Urothelium cell line (cell line): ENCODE data around the gene ZNF281.
"Not testable (repeated sequence)": the region's sequence is repeated elsewhere in the genome, so short reads cannot be mapped to it uniquely, and the experiment has no call there.

Source experiments
- DNase-seq: peaks from one replicate; pipeline ENCODE4 v3.0.0; 2011; ENCODE audit warnings: low spot score, mixed read lengths
- FAIRE-seq: peaks from 2 replicates; lab custom pipeline; 2011; peaks lifted over from hg19 to GRCh38; lab: Jason Lieb, UNC

Gene ZNF281

GRCh38 chr1:200432586-200432985 lies 22.8 kb upstream of the ZNF281 start:
- FAIRE-seq = no peak

GRCh38 chr1:200429221-200429751 lies 19.4 kb upstream of the ZNF281 start:
- FAIRE-seq (peak; percentile 69), DNase-seq (no peak)

More at GRCh38 chr1:200432586-200432985, 22.8 kb upstream of the ZNF281 start:
- DNase-seq = no peak

GRCh38 chr1:200428482-200429205 lies 18.8 kb upstream of the ZNF281 start:
- DNase-seq (no peak), FAIRE-seq (no peak)

GRCh38 chr1:200427744-200428143 lies 17.9 kb upstream of the ZNF281 start:
- no peak for FAIRE-seq
- DNase-seq = no peak

- DNase-seq (no peak), FAIRE-seq (no peak)
Observed at GRCh38 chr1:200426196-200426595, 16.4 kb upstream of the ZNF281 start.

GRCh38 chr1:200423235-200423634 lies 13.4 kb upstream of the ZNF281 start:
- FAIRE-seq = no peak
- DNase-seq = no peak

- DNase-seq = no peak
- FAIRE-seq = no peak
Observed at GRCh38 chr1:200422211-200422610, 12.4 kb upstream of the ZNF281 start.

- FAIRE-seq (no peak), DNase-seq (peak; percentile 68)
Observed at GRCh38 chr1:200415789-200416593, 6.2 kb upstream of the ZNF281 start.

GRCh38 chr1:200415227-200415626 lies 5.4 kb upstream of the ZNF281 start:
- FAIRE-seq = no peak

GRCh38 chr1:200414657-200415056 lies 4.8 kb upstream of the ZNF281 start:
- FAIRE-seq (no peak), DNase-seq (no peak)

More at GRCh38 chr1:200415227-200415626, 5.4 kb upstream of the ZNF281 start:
- no peak for DNase-seq

GRCh38 chr1:200413766-200414165 lies 3.9 kb upstream of the ZNF281 start:
- not testable (repeated sequence) for FAIRE-seq

GRCh38 chr1:200411406-200412257 lies 1.8 kb upstream of the ZNF281 start:
- FAIRE-seq (no peak), DNase-seq (no peak)

More at GRCh38 chr1:200413766-200414165, 3.9 kb upstream of the ZNF281 start:
- DNase-seq = not testable (repeated sequence)

- FAIRE-seq (no peak), DNase-seq (no peak)
Observed at GRCh38 chr1:200410566-200410878, 686 bp upstream of the ZNF281 start.

GRCh38 chr1:200409203-200409760 lies 554 bp downstream of the ZNF281 start:
- no peak for DNase-seq
- no peak for FAIRE-seq

- DNase-seq (no peak), FAIRE-seq (no peak)
Observed at GRCh38 chr1:200406161-200406797, 3.6 kb downstream of the ZNF281 start.

- FAIRE-seq = no peak
- DNase-seq = no peak
Observed at GRCh38 chr1:200405264-200405663, 4.6 kb downstream of the ZNF281 start.

GRCh38 chr1:200401708-200402107 lies 8.1 kb downstream of the ZNF281 start:
- DNase-seq = no peak
- no peak for FAIRE-seq

- DNase-seq (no peak), FAIRE-seq (no peak)
Observed at GRCh38 chr1:200401263-200401662, 8.6 kb downstream of the ZNF281 start.

GRCh38 chr1:200400556-200400955 lies 9.3 kb downstream of the ZNF281 start:
- no peak for FAIRE-seq

GRCh38 chr1:200399860-200400259 lies 10.0 kb downstream of the ZNF281 start:
- DNase-seq (no peak), FAIRE-seq (no peak)

More at GRCh38 chr1:200400556-200400955, 9.3 kb downstream of the ZNF281 start:
- no peak for DNase-seq
